GM12874 (cell line): ENCODE data around the gene SULT1A1.

ENCODE experiments used
- TF ChIP-seq, protein P1 (sequence below): IDR thresholded peaks from 2 replicates; pipeline ENCODE4 v1.5.1; 2011; ENCODE audit warnings: low read depth, mild to moderate bottlenecking, control low read depth, low read length, moderate library complexity; ENCODE audit not compliant: insufficient read depth

SULT1A1 gene

DNA sequence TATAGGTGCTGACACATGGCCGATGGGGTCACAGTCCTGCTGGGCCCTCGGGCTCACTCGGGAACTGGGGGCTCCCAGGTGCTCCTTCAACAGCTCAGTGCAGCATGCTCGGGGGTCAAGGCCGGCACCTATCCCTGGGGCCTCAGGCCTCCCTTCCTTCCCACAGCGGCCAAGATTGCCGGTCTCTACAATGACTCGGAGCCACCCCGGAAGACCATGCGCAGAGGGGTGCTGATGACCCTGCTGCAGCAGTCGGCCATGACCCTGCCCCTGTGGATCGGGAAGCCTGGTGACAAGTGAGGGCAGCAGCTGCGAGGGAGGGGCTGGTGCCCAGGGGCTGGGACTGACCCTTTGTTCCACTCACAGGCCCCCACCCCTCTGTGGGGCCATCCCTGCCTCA, 19.9 kb downstream of the SULT1A1 start:
- TF ChIP-seq, protein P1, sequence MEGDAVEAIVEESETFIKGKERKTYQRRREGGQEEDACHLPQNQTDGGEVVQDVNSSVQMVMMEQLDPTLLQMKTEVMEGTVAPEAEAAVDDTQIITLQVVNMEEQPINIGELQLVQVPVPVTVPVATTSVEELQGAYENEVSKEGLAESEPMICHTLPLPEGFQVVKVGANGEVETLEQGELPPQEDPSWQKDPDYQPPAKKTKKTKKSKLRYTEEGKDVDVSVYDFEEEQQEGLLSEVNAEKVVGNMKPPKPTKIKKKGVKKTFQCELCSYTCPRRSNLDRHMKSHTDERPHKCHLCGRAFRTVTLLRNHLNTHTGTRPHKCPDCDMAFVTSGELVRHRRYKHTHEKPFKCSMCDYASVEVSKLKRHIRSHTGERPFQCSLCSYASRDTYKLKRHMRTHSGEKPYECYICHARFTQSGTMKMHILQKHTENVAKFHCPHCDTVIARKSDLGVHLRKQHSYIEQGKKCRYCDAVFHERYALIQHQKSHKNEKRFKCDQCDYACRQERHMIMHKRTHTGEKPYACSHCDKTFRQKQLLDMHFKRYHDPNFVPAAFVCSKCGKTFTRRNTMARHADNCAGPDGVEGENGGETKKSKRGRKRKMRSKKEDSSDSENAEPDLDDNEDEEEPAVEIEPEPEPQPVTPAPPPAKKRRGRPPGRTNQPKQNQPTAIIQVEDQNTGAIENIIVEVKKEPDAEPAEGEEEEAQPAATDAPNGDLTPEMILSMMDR = no peak

DNA sequence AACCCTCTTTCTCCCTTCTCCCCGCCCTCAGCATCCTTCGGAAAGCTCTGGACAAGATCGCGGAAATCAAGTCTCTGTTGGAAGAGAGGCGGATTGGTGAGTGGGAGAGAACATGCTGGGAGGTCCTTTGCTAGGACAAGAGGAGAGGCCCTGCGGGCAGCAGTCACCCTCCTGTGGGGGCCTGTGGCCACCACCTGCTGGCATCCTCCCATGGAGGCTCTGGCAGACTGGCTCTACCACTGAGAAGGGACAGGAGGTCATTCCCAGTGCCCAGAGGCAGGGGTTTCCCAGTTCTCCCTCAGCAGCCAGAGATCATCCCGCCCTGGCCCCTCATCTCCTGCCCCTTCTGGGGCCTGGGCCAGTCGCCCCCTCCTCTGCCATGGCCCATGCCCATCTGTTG, 20.8 kb downstream of the SULT1A1 start:
- TF ChIP-seq, protein P1 = no peak

DNA sequence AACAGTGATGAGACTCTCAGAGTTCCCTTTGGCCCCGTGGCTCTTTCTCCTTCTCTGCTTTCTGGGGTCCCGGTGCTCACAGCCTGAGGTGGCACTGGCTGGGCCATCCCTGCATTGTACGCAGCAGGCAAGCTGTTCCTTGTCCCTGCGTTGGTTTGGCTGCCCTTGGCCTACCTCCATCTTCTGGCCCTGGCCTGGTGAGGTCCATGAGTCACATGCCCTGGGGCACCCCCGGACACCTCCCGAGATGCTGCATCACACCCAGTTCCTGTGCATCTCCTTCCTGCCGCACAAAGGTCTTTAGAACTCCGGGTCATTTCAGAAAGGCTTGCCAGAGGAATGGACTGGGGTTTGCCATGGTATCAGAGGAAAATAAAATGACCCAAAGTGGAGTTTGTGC, 22.5 kb downstream of the SULT1A1 start:
- TF ChIP-seq, protein P1 = no peak

DNA sequence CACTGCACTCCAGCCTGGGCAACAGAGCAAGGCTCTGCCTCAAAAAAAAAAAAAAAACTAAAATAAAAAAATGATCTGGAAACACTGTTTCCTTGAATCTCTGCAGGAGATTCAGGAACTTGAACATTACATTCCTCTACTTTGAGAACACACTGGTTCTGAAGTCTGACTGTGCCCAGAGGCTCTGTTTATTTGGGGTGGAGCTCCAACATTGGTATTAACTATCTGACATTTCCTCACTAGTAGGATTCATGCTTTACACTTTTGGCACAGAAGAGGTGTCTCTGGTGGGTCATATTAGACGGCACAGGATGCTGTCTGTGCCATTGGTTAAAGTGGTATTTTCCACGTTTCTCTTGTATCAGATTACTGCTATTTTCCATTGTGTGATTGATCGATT, 23.4 kb downstream of the SULT1A1 start:
- TF ChIP-seq, protein P1 = no peak

DNA sequence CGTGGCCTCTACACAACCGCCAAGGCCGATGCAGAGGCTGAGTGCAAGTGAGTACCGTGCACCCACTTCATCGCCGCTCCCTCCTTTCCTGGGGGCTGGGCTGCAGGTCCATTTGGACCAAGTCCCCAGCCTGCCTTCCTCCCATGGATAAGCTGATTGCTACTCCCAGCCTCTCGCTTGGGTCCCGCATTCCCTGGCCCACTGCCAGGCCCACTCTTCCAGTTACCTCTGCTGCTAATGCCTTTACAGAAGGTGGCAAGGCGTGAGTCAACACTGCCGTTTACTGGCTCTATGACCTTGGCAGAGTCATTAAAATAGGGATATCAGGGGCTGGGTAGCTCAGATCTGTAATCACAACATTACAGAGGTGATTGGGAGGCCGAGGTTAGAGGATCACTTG, 24.2 kb downstream of the SULT1A1 start:
- TF ChIP-seq, protein P1 = no peak

DNA sequence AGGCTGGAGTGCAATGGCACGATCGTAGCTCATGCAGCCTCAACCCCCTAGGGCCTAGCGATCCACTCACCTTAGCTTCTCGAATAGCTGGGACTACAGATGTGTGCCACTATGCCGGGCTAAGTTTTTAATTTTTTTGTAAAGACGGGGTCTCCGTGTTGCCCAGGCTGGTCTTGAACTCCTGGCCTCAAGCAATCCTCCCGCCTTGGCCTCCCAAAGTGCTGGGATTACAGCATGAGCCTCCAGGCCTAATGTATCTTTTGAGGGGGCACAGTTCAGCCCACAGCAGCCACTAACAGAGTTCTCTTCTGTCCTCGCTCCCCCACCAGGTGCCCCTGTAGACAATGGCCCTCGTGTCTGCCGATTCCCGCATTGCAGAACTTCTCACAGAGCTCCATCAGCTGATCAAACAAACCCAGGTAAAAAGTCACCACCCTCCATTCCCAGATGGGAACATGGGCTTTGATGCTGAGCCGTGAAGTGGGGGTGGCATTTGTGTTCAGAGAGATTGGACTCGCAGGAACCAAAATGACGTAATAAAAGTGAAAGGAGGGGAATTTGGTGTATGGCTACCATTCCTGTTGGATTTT, 29.0 kb downstream of the SULT1A1 start:
- TF ChIP-seq, protein P1 = no peak

DNA sequence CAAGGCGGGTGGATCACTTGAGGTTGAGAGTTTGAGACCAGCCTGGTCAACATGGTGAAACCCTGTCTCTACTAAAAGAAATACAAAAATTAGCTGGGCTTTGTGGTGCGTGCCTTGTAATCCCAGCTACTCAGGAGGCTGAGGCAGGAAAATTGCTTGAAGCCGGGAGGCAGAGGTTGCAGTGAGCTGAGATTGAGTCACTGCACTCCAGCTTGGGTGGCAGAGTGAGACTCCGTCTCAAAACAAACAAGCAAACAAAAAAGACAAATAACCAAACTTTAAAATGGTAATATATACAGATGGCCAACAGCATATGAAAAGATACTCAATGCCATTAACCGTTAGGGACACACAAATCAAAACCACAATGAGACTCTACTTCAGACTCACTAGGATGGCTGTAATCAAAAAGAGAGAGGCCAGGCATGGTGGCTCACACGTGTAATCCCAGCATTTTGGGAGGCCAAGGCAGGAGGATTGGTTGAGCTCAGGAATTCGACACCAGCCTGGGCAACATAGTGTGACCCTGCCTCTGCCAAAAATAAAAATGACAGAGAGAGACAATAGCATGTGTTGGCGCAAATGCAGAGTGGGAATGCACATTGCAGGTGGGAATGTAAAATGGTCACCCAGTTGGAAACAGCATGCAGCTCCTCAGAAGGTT, 34.3 kb downstream of the SULT1A1 start:
- TF ChIP-seq, protein P1 = no peak
